Bronchial epithelial cell (primary cell): ENCODE data around the gene PABPC1L2A. TPM values are rescaled to one million over a fixed set of nuclear protein-coding genes. Genes with fewer than 3 reads are reported as not detected.
"Not testable (repeated sequence)": the region's sequence is repeated elsewhere in the genome, so short reads cannot be mapped to it uniquely, and the experiment has no call there.

ENCODE experiments used
- DNase-seq: peaks from one replicate; pipeline ENCODE4 v3.0.0-alpha.2; 2010; ENCODE audit warnings: low read depth
- FAIRE-seq: peaks from 2 replicates; lab custom pipeline; 2011; peaks lifted over from hg19 to GRCh38; lab: Jason Lieb, UNC
- H3K27me3 ChIP-seq: 2 replicates; pipeline ENCODE4 v1.5.1; 2011; ENCODE audit warnings: low read length; ENCODE audit not compliant: control insufficient read depth, insufficient read depth
- H3K36me3 ChIP-seq: 2 replicates; pipeline ENCODE4 v1.5.1; 2011; ENCODE audit warnings: low read length; ENCODE audit not compliant: control insufficient read depth, insufficient read depth
- H3K4me3 ChIP-seq: 2 replicates; pipeline ENCODE4 v1.5.1; 2011; ENCODE audit warnings: mild to moderate bottlenecking, low read depth, low read length, control low read depth
- CTCF ChIP-seq: IDR thresholded peaks from 2 replicates; pipeline ENCODE4 v1.5.1; 2011; ENCODE audit warnings: mild to moderate bottlenecking, moderate library complexity, low read length, control low read depth, inconsistent platforms; ENCODE audit not compliant: insufficient read depth, severe bottlenecking
- total RNA-seq: library from RNA; depleted of rRNA; stranded (reverse); fragments of >200 nt; gene quantifications from 2 replicates; pipeline ENCODE4 v1.2.1, GENCODE V29; 2014

The PABPC1L2A gene
- total RNA-seq, 1 donor from 2014 or later: not detected

- no peaks in the 10 kb centered on the region for H3K36me3 ChIP-seq
- no peak for FAIRE-seq
Observed at GRCh38 chrX:73069365-73070035, 9.8 kb downstream of the PABPC1L2A start.

GRCh38 chrX:73068467-73069364, 10.6 kb downstream of the PABPC1L2A start:
- Histone ChIP-seq H3K36me3 (no peaks in the 10 kb centered on the region), H3K27me3 (no peaks in the 10 kb centered on the region), H3K4me3 (no peak overlapping the region)
- DNase-seq (no peak), FAIRE-seq (no peak)
- no peak for TF ChIP-seq CTCF

More at GRCh38 chrX:73069365-73070035, 9.8 kb downstream of the PABPC1L2A start:
- no peak for DNase-seq
- no peak overlapping the region for H3K4me3 ChIP-seq
- H3K27me3 ChIP-seq: no peaks in the 10 kb centered on the region
- no peak for TF ChIP-seq CTCF

- FAIRE-seq, H3K36me3 ChIP-seq, H3K4me3 ChIP-seq, DNase-seq, H3K27me3 ChIP-seq: not testable (repeated sequence)
Observed at GRCh38 chrX:73067761-73068466, 11.4 kb downstream of the PABPC1L2A start.

- FAIRE-seq (no peak), DNase-seq (no peak)
- no peaks in the 10 kb centered on the region for H3K27me3 ChIP-seq
- TF ChIP-seq CTCF: no peak
- H3K36me3 ChIP-seq: no peaks in the 10 kb centered on the region
- no peak overlapping the region for H3K4me3 ChIP-seq
Observed at GRCh38 chrX:73028876-73029275, 50.4 kb downstream of the PABPC1L2A start.

Other genes with a start within 250 kb of the PABPC1L2A start
- not detected in 2 replicates for gene FAM236C, start 166.9 kb downstream of the PABPC1L2A start, total RNA-seq
- not detected in 2 replicates for gene FAM236A, start 141.3 kb downstream of the PABPC1L2A start, total RNA-seq
- gene DMRTC1, start 135.7 kb downstream of the PABPC1L2A start, total RNA-seq: not detected in 2 replicates
- not detected in 2 replicates for gene PABPC1L2B, start 76.6 kb downstream of the PABPC1L2A start, total RNA-seq
- gene NAP1L2, start 135.3 kb upstream of the PABPC1L2A start, total RNA-seq: 0.26 and 0.38 TPM in 2 replicates